HCT116 (cell line): ENCODE data around the gene FER.

ENCODE experiments used
- CTCF ChIP-seq, 3 experiments: fragments of 200-600 bp in 1 of 3; sonication (generic) in 1 of 3; IDR thresholded peaks in 2 of 3; conservative IDR thresholded peaks in 1 of 3; 2 replicates each; pipeline ENCODE4 v1.5.1; 2012 to 2017; ENCODE audit warnings: low read depth in 2 of 3, low read length in 2 of 3, antibody characterized with exemption in 1 of 3, borderline replicate concordance in 1 of 3, control low read depth in 1 of 3, mild to moderate bottlenecking in 1 of 3, mixed read lengths in 1 of 3, mixed run types in 1 of 3, moderate library complexity in 1 of 3; ENCODE audit not compliant: insufficient read depth in 1 of 3
- EZH2 ChIP-seq: fragments of 200-600 bp; sonication (generic); IDR thresholded peaks from 2 replicates; pipeline ENCODE4 v1.6.1; 2017; ENCODE audit warnings: antibody characterized with exemption, mixed run types
- POLR2A ChIP-seq: IDR thresholded peaks from 2 replicates; pipeline ENCODE4 v1.7.0; 2011; ENCODE audit warnings: borderline replicate concordance; ENCODE audit not compliant: insufficient read depth, insufficient read length; ENCODE audit errors: extremely low read depth
- POLR2AphosphoS5 ChIP-seq: IDR thresholded peaks from 2 replicates; pipeline ENCODE4 v1.6.1; 2011; ENCODE audit warnings: mild to moderate bottlenecking, low read depth, low read length, moderate library complexity
- RAD21 ChIP-seq: IDR thresholded peaks from 2 replicates; pipeline ENCODE4 v1.6.1; 2012; ENCODE audit warnings: low read depth, mild to moderate bottlenecking
- TCF7L2 ChIP-seq: IDR thresholded peaks from 2 replicates; pipeline ENCODE4 v1.7.0; 2011; ENCODE audit warnings: borderline replicate concordance, inconsistent platforms; ENCODE audit not compliant: insufficient read depth, insufficient read length; ENCODE audit errors: extremely low read depth
- YY1 ChIP-seq: IDR thresholded peaks from 2 replicates; pipeline ENCODE4 v1.6.1; 2011; ENCODE audit warnings: low read length, low read depth, moderate library complexity, mild to moderate bottlenecking; ENCODE audit not compliant: insufficient replicate concordance; ENCODE audit errors: extremely low read depth
- ZNF274 ChIP-seq: fragments of 200-500 bp; sonication (Bioruptor generic); IDR thresholded peaks from 2 replicates; pipeline ENCODE4 v1.6.1; 2014; ENCODE audit warnings: mild to moderate bottlenecking, low read depth, low read length, inconsistent platforms

- no peak for TF ChIP-seq CTCF (IDR thresholded peaks at IDR 0.05 in 2 of 3, conservative IDR thresholded peaks at IDR 0.05 in 1 of 3; ENCODE audit: borderline replicate concordance in 1 of 3, insufficient read depth in 1 of 3, low read depth in 2 of 3, low read length in 2 of 3)
- no peak for TF ChIP-seq POLR2A
- no peak for TF ChIP-seq EZH2
- no peak for TF ChIP-seq YY1
- no peak for TF ChIP-seq POLR2AphosphoS5
- TF ChIP-seq ZNF274: no peak
- TF ChIP-seq RAD21: no peak
- TF ChIP-seq TCF7L2: no peak
Observed at GRCh38 chr5:109080481-109080880, 332.8 kb downstream of the FER start.
